GM12878 (cell line): ENCODE measurements around the gene ELK4. TPM values are rescaled to one million over a fixed set of nuclear protein-coding genes. Genes with fewer than 3 reads are reported as not detected.

Source experiments
- ATAC-seq: fragments of 200-7000 bp; cut with Tn5 transposase; 3 replicates; pipeline ENCODE4 v1.9.1; 2020; ENCODE audit warnings: mild to moderate bottlenecking, moderate library complexity
- BruUV-seq: library from RNA; stranded (reverse); fragments of 400-500 nt; replicated peaks from 2 replicates; lab custom pipeline; 2021; lab: Mats Ljungman, UMichigan
- CTCF ChIA-PET: fragments of 300-600 bp; sonication (Branson Sonifier 250); formaldehyde crosslinking; extraction: SDS; loops from one replicate; lab custom pipeline; 2021; ENCODE audit warnings: inconsistent platforms; lab: Yijun Ruan, JAX
- POLR2A ChIA-PET: fragments of 350-600 bp; formaldehyde crosslinking; extraction: SDS; loops from one replicate; lab custom pipeline; 2021; ENCODE audit warnings: inconsistent platforms; lab: Charles Lee
- RAD21 ChIA-PET: fragments of 300-600 bp; sonication (Branson Sonifier 250); formaldehyde crosslinking; loops from one replicate; lab custom pipeline; 2023; ENCODE audit warnings: antibody characterized with exemption; ENCODE audit not compliant: unreplicated experiment; lab: Charles Lee
- SMC1A ChIA-PET: fragments of 300-600 bp; sonication (Branson Sonifier 250); formaldehyde crosslinking; loops from one replicate; lab custom pipeline; 2023; ENCODE audit not compliant: unreplicated experiment, uncharacterized antibody; lab: Charles Lee
- DNase-seq: peaks from one replicate; pipeline ENCODE4 v3.0.0-alpha.2; 2011; ENCODE audit warnings: low read depth, low spot score
- FAIRE-seq: peaks from 3 replicates; lab custom pipeline; 2011; peaks lifted over from hg19 to GRCh38; lab: Jason Lieb, UNC
- H2AFZ ChIP-seq: 2 replicates; pipeline ENCODE4 v1.6.0; 2011; ENCODE audit warnings: low read depth, low read length, control low read depth; ENCODE audit not compliant: control insufficient read depth
- H3K27ac ChIP-seq: 2 replicates; pipeline ENCODE4 v1.5.1; 2011; ENCODE audit warnings: control low read depth; ENCODE audit not compliant: control insufficient read depth, insufficient read depth
- H3K27me3 ChIP-seq, 2 experiments: replicated peaks in 1 of 2; 2 replicates each; pipeline versions ENCODE4 v1.6.0 to v1.6.1; 2011; ENCODE audit warnings: low read length in 1 of 2; ENCODE audit not compliant: control insufficient read depth in 2 of 2, insufficient read depth in 2 of 2
- H3K36me3 ChIP-seq, 2 experiments: 2 replicates each; pipeline ENCODE4 v1.5.1; 2011; ENCODE audit warnings: low read length in 1 of 2; ENCODE audit not compliant: control insufficient read depth in 2 of 2, insufficient read depth in 2 of 2
- H3K4me1 ChIP-seq: 2 replicates; pipeline ENCODE4 v1.6.1; 2011; ENCODE audit warnings: mild to moderate bottlenecking, low read length, moderate library complexity, mixed read lengths; ENCODE audit not compliant: control insufficient read depth, insufficient read depth
- H3K4me2 ChIP-seq: 2 replicates; pipeline ENCODE4 v1.6.0; 2011; ENCODE audit warnings: control low read depth; ENCODE audit not compliant: control insufficient read depth, insufficient read depth
- H3K4me3 ChIP-seq: fragments of 200-600 bp; sonication (generic); 2 replicates; pipeline ENCODE4 v1.5.1; 2016
- H3K79me2 ChIP-seq: 2 replicates; pipeline ENCODE4 v1.6.0; 2011; ENCODE audit warnings: low read length; ENCODE audit not compliant: control insufficient read depth, insufficient read depth
- H3K9ac ChIP-seq: 2 replicates; pipeline ENCODE4 v1.8.0; 2011; ENCODE audit warnings: low read length, control low read depth, mixed read lengths; ENCODE audit not compliant: control insufficient read depth, insufficient read depth
- H3K9me3 ChIP-seq: replicated peaks from 3 replicates; pipeline ENCODE4 v1.5.1; 2011; ENCODE audit warnings: mild to moderate bottlenecking, low read length; ENCODE audit not compliant: control insufficient read depth, insufficient read depth
- H4K20me1 ChIP-seq: 2 replicates; pipeline ENCODE4 v1.6.0; 2011; ENCODE audit not compliant: control insufficient read depth, insufficient read depth
- CHD1 ChIP-seq: IDR thresholded peaks from 2 replicates; pipeline ENCODE4 v1.6.1; 2012; ENCODE audit warnings: low read depth, low read length, improper control_type of control experiment
- CREB1 ChIP-seq: IDR thresholded peaks from 2 replicates; pipeline ENCODE4 v1.6.1; 2012; ENCODE audit warnings: low read depth, mild to moderate bottlenecking, inconsistent platforms
- JUND ChIP-seq: IDR thresholded peaks from 2 replicates; pipeline ENCODE4 v1.6.1; 2012; ENCODE audit warnings: low read depth, mild to moderate bottlenecking, low read length, improper control_type of control experiment, moderate library complexity
- KLF5 ChIP-seq: fragments of 450-650 bp; IDR thresholded peaks from 2 replicates; pipeline ENCODE4 v1.6.1; 2014; ENCODE audit warnings: mild to moderate bottlenecking; ENCODE audit not compliant: partially characterized antibody
- MTA3 ChIP-seq: IDR thresholded peaks from 2 replicates; pipeline ENCODE4 v1.6.1; 2012; ENCODE audit warnings: low read length, inconsistent platforms, borderline replicate concordance
- MYB ChIP-seq: fragments of 150-350 bp; IDR thresholded peaks from 2 replicates; pipeline ENCODE4 v1.6.1; 2014; ENCODE audit warnings: mild to moderate bottlenecking, low read depth, low read length, borderline replicate concordance
- POU2F2 ChIP-seq: IDR thresholded peaks from 3 replicates; pipeline ENCODE4 v1.6.1; 2011; ENCODE audit warnings: low read depth, mild to moderate bottlenecking, low read length, borderline replicate concordance
- ZNF384 ChIP-seq: IDR thresholded peaks from 2 replicates; pipeline ENCODE4 v1.6.1; 2012; ENCODE audit warnings: low read depth, mild to moderate bottlenecking, low read length, improper control_type of control experiment, borderline replicate concordance
- WGBS: methylation state at CpG from one replicate; pipeline ENCODE4 v1.1.6; 2016; ENCODE audit warnings: low lambda C conversion rate; ENCODE audit not compliant: insufficient replicate concordance, insufficient coverage; ENCODE audit errors: missing lambda C conversion rate; 5-methylcytosine and 5-hydroxymethylcytosine counted together
- in situ Hi-C: fragments of 300-500 bp; cut with MboI; formaldehyde crosslinking; loops from 9 replicates; pipeline ENCODE4 v1.14.3; 2018; ENCODE audit warnings: mixed read lengths
- intact Hi-C: fragments of 100-400 bp; cut with micrococcal nuclease; formaldehyde crosslinking; loops from one replicate; pipeline ENCODE4 v1.14.2; 2022; ENCODE audit not compliant: unreplicated experiment
- polyA plus RNA-seq, 11 experiments: library from polyadenylated mRNA; depleted of rRNA in 4 of 11; unstranded in 6 of 11; stranded (reverse) in 5 of 11; fragments of >200 nt; fragmentation: Nextera tagmentation in 4 of 11; fragmentation: Illumina TruSeq in 1 of 11; extraction: Ambion mirVana in 4 of 11; extraction: Trizol in 1 of 11; gene quantifications; 1 replicate in 1 of 11; 2 replicates in 10 of 11; pipeline versions ENCODE4 v1.2.1 to v1.2.3, GENCODE V29; 2011 to 2016; ENCODE audit warnings: inconsistent platforms in 2 of 11, missing spikeins in 2 of 11, low read depth in 1 of 11
- total RNA-seq, 4 experiments: library from RNA; depleted of rRNA in 3 of 4; stranded (reverse); fragments of >200 nt in 3 of 4; fragmentation: Illumina TruSeq in 1 of 4; extraction: Trizol in 1 of 4; gene quantifications; 2 replicates each; pipeline versions ENCODE4 v1.2.1 to v1.2.3, GENCODE V29; 2013 to 2021
- TF ChIP-seq, protein P1 (sequence below): fragments of 450-650 bp; formaldehyde crosslinking; IDR thresholded peaks from 2 replicates; pipeline ENCODE4 v1.4.0; 2022; ENCODE audit warnings: mild to moderate bottlenecking, moderate library complexity

ELK4 gene
- total and polyA plus RNA-seq, 10 of the 15 experiments (the other 5 are each of a cell fraction or from before 2014, with no cell fraction given) = 5.2 to 71.5 (median 18.5) TPM

DNA sequence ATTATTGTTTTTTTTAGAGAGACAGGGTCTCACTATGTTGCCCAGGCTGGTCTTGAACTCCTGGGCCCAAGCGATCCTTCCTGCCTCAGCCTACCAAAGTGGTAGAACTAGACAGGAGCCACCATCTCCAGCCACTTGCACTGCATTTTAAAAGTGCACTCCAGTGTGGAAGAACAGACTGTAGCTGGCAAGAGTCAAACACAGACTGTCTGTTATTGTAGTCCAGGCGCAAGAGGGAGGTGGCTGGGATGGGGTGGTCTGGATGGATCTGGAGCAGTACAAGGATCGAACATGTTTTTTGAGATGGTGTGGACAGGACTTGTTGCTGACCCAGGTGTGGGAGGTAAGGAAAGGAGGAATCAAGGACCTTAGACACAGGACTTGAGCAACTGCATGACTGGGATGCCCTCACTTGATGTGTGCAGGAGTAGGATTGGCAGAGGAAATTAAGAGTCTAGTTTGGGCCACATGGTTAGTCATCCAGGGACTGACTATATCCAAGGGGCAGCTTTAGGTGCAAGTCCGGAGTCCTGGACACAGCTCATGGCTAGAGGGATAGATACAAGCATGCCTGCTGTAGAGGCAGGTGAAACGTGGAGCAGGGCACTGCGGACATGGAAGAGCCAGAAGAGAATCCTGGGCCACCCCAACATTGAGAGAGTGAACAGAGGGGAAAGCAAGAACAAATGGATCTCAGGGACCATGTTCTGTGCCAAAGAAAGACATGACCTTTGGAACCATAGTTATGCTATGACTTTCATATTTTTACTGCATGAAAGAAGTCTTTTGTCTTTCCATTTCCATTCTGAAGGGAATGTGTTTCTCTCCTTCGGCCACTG lies 42.0 kb downstream of the ELK4 start (continued):
- TF ChIP-seq, protein P1, sequence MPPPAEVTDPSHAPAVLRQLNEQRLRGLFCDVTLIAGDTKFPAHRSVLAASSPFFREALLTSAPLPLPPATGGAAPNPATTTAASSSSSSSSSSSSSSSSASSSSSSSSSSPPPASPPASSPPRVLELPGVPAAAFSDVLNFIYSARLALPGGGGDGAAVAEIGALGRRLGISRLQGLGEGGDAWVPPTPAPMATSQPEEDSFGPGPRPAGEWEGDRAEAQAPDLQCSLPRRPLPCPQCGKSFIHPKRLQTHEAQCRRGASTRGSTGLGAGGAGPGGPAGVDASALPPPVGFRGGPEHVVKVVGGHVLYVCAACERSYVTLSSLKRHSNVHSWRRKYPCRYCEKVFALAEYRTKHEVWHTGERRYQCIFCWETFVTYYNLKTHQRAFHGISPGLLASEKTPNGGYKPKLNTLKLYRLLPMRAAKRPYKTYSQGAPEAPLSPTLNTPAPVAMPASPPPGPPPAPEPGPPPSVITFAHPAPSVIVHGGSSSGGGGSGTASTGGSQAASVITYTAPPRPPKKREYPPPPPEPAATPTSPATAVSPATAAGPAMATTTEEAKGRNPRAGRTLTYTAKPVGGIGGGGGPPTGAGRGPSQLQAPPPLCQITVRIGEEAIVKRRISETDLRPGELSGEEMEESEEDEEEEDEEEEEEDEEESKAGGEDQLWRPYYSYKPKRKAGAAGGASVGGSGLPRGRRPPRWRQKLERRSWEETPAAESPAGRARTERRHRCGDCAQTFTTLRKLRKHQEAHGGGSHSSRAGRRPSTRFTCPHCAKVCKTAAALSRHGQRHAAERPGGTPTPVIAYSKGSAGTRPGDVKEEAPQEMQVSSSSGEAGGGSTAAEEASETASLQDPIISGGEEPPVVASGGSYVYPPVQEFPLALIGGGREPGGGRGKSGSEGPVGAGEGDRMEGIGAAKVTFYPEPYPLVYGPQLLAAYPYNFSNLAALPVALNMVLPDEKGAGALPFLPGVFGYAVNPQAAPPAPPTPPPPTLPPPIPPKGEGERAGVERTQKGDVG (CRISPR knock-in tag) = no peak
- TF ChIP-seq MYB = no peak
- TF ChIP-seq ZNF384 = no peak
- TF ChIP-seq POU2F2 = no peak
- TF ChIP-seq KLF5 = no peak
- no peak for TF ChIP-seq CHD1

DNA sequence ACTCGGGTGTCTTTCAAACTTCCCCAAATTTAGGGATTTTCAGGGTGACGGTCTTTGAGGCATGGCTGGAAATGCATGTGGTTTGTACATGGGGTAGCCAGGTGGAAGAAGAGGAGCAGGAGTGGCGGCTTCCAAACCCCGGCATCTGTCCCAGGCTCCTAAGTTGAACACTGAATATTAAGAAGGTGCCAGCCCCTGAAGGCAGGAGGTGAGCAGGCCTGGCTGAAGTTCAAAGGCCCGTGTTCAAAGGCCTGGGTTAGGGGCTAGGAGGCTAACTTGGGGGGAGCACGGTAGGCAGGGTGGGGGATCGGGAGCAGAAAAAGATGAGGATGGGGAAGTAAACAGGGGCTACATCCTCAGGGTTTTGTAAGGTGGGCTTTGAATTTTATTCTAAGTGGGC lies 42.8 kb downstream of the ELK4 start:
- ATAC-seq (no peak), DNase-seq (no peak), FAIRE-seq (no peak)
- H3K79me2 ChIP-seq = peaks cover 7% of the 10 kb centered on the region
- BruUV-seq = no TSS peak
- ChIA-PET POLR2A (interaction anchor here (0.9 to 1.1 kb wide), 2 partner anchors 43 to 67 kb away, joined by 3 to 5 read pairs; partner anchors contain the start of gene ELK4), SMC1A (interaction anchor here (1.4 to 11.9 kb wide), 6 partner anchors 42 to 122 kb away, joined by 5 to 415 read pairs (median 83); partner anchors contain the start of gene ELK4), RAD21 (interaction anchor here (1.1 to 11.8 kb wide), 10 partner anchors 41 to 388 kb away, joined by 3 to 452 read pairs (median 4); partner anchors contain the start of gene ELK4), CTCF (interaction anchor here (0.6 to 12.3 kb wide), 18 partner anchors 12 to 388 kb away, joined by 3 to 575 read pairs (median 5); partner anchors contain the start of genes ELK4 and SLC45A3)
- H4K20me1 ChIP-seq = no peaks in the 10 kb centered on the region
- intact Hi-C loops (no loop called here), in situ Hi-C loops (loop anchor here (5.0 kb wide), 1 partner anchor 123 kb away; no protein-coding TSS in a partner anchor)
- no peak overlapping the region for H2AFZ ChIP-seq
- no peak overlapping the region for H3K4me2 ChIP-seq
- H3K36me3 ChIP-seq = no peaks in the 10 kb centered on the region
- H3K27ac ChIP-seq = no peak overlapping the region
- no peaks in the 10 kb centered on the region for H3K27me3 ChIP-seq
- H3K9me3 ChIP-seq = no peaks in the 10 kb centered on the region
- no peak overlapping the region for H3K9ac ChIP-seq
- TF ChIP-seq MTA3 (no peak), CREB1 (no peak), JUND (no peak)
- no peak overlapping the region for H3K4me3 ChIP-seq
- H3K4me1 ChIP-seq = peaks cover 12% of the 10 kb centered on the region
- 56% methylated on average over 7 of the region's 7 CpGs for WGBS
